GM06990 (cell line): ENCODE data around the gene FBN1.

Source experiments
- DNase-seq: peaks from one replicate; pipeline ENCODE4 v3.0.0-alpha.2; 2011; ENCODE audit not compliant: insufficient read length; ENCODE audit errors: extremely low read depth
- H3K27me3 ChIP-seq: replicated peaks from 2 replicates; pipeline ENCODE4 v1.6.0; 2011; ENCODE audit warnings: low read length; ENCODE audit not compliant: control insufficient read depth, insufficient read depth
- H3K36me3 ChIP-seq: 2 replicates; pipeline ENCODE4 v1.5.1; 2011; ENCODE audit warnings: low read length; ENCODE audit not compliant: control insufficient read depth, insufficient read depth
- H3K4me3 ChIP-seq: replicated peaks from 2 replicates; pipeline ENCODE4 v1.5.1; 2011; ENCODE audit warnings: low read depth, mild to moderate bottlenecking, control low read depth, low read length
- TF ChIP-seq, protein P1 (sequence below): IDR thresholded peaks from 2 replicates; pipeline ENCODE4 v1.5.1; 2011; ENCODE audit warnings: low read length, control low read depth, mild to moderate bottlenecking, inconsistent platforms; ENCODE audit not compliant: insufficient read depth, poor library complexity, severe bottlenecking

FBN1 gene

DNA sequence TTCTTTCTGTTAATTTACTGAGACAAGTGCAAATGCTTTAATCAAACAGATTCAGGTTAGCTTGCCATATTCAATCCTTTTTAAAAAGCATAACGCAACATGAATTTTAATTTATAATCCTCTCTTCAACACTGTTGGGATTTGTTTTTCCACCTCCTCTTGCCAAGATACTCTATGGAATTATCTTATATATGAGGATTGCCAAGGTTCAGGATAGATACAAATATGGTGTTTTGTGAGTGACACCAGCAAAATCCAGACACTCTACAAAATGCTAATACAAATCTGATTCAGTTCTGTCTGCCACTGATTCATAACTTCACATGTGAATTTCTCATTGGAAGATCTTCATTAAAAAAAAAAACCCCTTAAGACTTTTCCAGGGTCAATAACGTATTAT, 104.8 kb downstream of the FBN1 start:
- TF ChIP-seq, protein P1, sequence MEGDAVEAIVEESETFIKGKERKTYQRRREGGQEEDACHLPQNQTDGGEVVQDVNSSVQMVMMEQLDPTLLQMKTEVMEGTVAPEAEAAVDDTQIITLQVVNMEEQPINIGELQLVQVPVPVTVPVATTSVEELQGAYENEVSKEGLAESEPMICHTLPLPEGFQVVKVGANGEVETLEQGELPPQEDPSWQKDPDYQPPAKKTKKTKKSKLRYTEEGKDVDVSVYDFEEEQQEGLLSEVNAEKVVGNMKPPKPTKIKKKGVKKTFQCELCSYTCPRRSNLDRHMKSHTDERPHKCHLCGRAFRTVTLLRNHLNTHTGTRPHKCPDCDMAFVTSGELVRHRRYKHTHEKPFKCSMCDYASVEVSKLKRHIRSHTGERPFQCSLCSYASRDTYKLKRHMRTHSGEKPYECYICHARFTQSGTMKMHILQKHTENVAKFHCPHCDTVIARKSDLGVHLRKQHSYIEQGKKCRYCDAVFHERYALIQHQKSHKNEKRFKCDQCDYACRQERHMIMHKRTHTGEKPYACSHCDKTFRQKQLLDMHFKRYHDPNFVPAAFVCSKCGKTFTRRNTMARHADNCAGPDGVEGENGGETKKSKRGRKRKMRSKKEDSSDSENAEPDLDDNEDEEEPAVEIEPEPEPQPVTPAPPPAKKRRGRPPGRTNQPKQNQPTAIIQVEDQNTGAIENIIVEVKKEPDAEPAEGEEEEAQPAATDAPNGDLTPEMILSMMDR = no peak
- no peaks in the 10 kb centered on the region for H3K36me3 ChIP-seq
- no peaks in the 10 kb centered on the region for H3K27me3 ChIP-seq
- DNase-seq = no peak
- H3K4me3 ChIP-seq = no peak overlapping the region

DNA sequence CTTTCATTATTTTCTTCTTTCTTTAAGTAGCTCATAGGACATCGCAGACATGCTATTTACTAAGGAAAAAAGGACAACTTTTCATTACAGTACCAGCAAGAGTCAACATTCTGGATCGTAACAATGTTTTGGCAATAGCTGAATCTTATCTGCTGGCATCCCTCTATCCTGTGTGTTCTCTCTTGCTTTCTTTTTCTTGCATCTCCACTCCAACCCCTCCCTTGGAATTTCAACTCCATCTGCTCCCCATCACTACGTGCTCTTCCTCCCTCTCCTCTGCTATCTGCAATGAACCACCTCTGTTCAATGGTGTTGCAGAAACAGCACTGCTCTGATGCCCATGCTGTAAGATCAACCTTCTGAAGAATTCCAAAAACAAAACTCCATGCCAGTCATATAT, 106.6 kb downstream of the FBN1 start:
- DNase-seq = no peak
- no peaks in the 10 kb centered on the region for H3K27me3 ChIP-seq
- no peak overlapping the region for H3K4me3 ChIP-seq
- H3K36me3 ChIP-seq = peaks cover 2% of the 10 kb centered on the region
- TF ChIP-seq, protein P1 = no peak

DNA sequence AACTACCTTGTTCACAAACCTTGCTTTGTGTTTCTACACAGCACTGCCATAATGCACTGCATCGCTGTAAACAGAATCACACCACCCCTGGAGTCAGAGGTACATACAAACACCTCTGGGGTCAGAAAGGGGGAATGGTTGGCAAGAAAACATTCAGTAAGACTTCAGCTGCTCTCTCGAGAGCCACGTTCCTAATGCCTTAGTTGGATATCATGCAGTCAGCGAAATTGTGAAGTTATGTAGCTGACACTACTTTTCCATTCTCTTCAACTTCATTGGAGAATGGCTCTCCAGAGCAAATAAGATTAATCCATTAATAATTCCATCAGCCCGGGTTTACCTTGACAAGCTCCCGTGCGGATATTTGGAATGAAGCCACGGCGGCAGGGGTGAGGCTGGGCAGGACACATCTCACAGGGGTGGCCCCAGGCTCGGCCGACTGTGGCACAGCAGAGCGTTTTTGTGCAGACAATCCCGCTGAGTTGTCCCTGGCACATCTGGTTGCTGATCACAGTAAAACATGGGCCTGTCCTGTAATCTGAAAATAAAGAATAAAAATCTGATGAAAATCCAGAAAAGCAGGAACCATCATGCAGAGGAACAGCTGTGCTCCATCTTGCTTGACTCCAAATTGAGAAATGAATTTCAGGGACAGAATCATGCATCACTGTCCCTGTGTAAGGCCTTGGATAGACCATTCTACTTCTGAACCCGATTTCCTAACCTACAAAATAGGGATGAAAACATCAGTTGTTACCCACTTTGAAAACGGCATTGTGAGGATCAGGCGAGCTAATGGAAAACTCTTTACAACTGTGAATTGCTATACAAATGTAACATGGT, 108.0 kb downstream of the FBN1 start:
- H3K36me3 ChIP-seq = peaks cover 2% of the 10 kb centered on the region
- no peak overlapping the region for H3K4me3 ChIP-seq
- DNase-seq = no peak
- TF ChIP-seq, protein P1 = no peak
- H3K27me3 ChIP-seq = no peaks in the 10 kb centered on the region

DNA sequence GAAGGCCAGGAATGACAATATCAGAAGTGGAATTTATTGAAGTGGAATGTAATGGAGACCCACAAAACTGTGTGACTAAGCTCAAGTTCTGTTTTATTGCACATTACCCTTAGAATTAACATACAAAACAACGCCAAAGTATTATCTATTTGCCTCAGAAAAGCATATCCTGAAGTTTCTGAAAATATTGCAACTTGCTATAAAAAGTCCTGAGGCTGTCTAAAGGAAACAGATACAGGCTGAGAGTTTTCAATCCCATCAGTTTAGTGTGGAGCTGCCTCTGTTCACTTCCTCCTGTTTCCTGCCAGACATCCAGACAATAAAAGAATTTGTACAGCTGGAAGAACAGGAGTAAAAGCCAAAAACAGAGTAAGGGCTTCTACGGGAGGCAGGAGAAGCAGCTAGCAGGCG, 108.8 kb downstream of the FBN1 start:
- DNase-seq = no peak

DNA sequence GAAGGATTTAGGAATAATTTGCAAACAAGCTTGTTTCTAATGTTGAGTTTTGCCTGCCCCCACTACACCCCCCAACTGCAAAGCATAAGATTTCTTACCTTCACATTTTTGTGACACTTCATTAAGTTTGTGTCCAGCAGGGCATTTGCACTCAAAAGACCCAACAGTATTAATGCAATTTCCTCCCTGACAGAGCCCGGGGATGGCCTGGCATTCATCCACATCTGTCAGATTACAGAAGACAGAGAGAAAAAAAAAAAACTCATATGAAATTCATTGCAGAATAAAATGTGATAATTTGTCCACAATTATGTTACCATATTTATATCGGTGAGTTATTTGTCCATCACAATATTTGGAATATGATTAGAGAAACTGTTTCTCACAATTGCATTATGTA, 111.5 kb downstream of the FBN1 start:
- H3K27me3 ChIP-seq = no peaks in the 10 kb centered on the region

More for the DNA sequence above, 108.8 kb downstream of the FBN1 start:
- TF ChIP-seq, protein P1 = no peak
- Histone ChIP-seq H3K27me3 (no peaks in the 10 kb centered on the region), H3K4me3 (no peak overlapping the region), H3K36me3 (peaks cover 2% of the 10 kb centered on the region)

More for the DNA sequence above, 111.5 kb downstream of the FBN1 start:
- H3K4me3 ChIP-seq = no peak overlapping the region
- TF ChIP-seq, protein P1 = no peak
- H3K36me3 ChIP-seq = peaks cover 2% of the 10 kb centered on the region
- no peak for DNase-seq
